Measurements from ENCODE around the gene HESX1. TPM values are rescaled to one million over a fixed set of nuclear protein-coding genes. Genes with fewer than 3 reads are reported as not detected.

HESX1 gene
- total RNA-seq, 5 donors from 2014 or later (not counting 1 experiment from before 2014, with no cell fraction given) = 0.49 TPM; not detected in 4

DNA sequence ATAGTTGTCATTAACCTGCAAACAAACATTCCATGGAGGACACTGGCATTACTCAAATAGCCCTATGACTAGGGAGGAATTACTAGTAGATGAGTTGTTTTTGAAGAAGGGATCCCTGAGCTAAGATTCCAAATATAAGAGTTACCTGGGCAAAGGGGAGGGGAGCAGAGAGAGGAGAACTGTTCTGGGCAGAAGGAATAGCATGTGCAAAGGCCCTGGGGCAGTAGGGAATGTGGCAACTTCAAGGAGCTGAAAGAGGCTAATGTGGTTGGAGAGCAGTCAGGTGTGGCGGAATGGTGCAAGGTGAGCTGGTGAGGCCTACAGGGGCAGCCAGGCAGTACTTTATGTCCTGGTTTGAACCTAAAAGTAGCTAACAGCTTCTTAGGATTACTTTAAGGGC lies 28.8 kb downstream of the HESX1 start:
- ChIA-PET CTCF (interaction anchor here (0.6 to 1.6 kb wide), 5 partner anchors 8 to 469 kb away, joined by 3 to 7 read pairs (median 3); no protein-coding TSS in a partner anchor), POLR2A (no interaction called here)
- Mint-ChIP-seq H3K4me3 (no peak overlapping the region), H3K27ac (no peak overlapping the region), H3K27me3 (peaks cover 49 to 52% of the 10 kb centered on the region in 2 donors), H3K4me1 (peaks cover 5 to 7% (median 6%) of the 10 kb centered on the region in 3 donors), H3K36me3 (no peaks in the 10 kb centered on the region), H3K9me3 (no peaks in the 10 kb centered on the region)
- no peaks in the 10 kb centered on the region for H3K9me3 ChIP-seq
- H3K36me3 ChIP-seq (ENCODE audit: control insufficient read depth in 2 of 2, extremely low read depth in 1 of 2, insufficient read depth in 1 of 2, low read length in 1 of 2) = no peaks in the 10 kb centered on the region
- no peak for ATAC-seq (replicated peaks in 1 of 4)
- WGBS (ENCODE audit: insufficient coverage) = 100% methylated on average over 1 of the region's 1 CpG
- peaks cover 4 to 43% of the 10 kb centered on the region in 2 experiments for H3K27me3 ChIP-seq (replicated peaks in 1 of 2; ENCODE audit: control insufficient read depth in 2 of 2, extremely low read depth in 1 of 2, insufficient read depth in 2 of 2, low read length in 1 of 2)
- no peak overlapping the region for H3K27ac ChIP-seq (ENCODE audit: low read length)
- DNase-seq = no peak
- peaks cover 0 to 8% of the 10 kb centered on the region in 2 experiments for H3K4me1 ChIP-seq (ENCODE audit: control insufficient read depth in 1 of 2, extremely low read depth in 1 of 2, insufficient read depth in 2 of 2, low read length in 2 of 2)
- H3K4me3 ChIP-seq (ENCODE audit: control insufficient read depth in 1 of 2, extremely low read depth in 1 of 2, low read length in 1 of 2) = no peak overlapping the region

DNA sequence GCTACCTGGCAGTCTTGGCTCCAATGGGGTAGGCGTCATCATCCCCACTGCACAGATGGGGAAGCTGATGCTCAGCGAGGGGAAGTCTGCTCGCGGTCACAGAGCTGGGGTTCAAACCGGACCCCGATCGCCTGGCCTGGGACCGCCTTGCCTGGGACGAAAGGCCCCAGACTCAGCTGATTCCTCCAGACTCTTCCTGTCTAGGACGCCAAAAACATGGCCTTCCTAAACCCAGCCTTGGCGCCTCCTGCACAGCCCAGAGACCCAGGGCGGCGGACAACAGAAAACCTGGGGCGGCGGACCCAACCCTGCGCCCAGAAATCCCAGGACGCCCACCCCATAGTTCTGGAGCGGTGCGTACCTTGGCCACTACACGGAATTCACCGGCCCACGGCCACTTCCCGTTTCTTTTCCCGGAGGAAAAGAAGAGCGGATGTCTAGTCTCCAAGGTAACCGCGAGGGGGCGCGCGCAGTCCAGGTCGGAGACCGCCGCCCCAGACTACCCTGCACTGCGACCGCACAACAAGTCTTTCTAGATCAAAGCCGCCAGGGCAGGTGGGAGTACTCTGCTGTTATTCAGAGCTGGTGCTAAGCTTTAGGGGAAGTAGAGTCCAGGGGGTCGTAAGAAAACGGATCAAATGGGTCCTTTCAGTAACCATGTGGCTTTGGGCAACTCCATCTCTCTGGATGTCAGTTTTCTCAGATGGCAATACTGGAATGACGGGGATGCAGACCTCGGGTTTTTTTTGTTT lies 29.7 kb downstream of the HESX1 start:
- ChIA-PET POLR2A (interaction anchor here (0.5 kb wide), 2 partner anchors 171 to 213 kb away, joined by 3 to 4 read pairs; no protein-coding TSS in a partner anchor), CTCF (interaction anchor here (0.5 to 1.6 kb wide), 6 partner anchors 9 to 703 kb away, joined by 3 to 7 read pairs (median 3); partner anchors contain the start of gene HESX1 (in 1 of the 2))
- DNase-seq (peak in 32 of 35 experiments; percentile 16 to 71 (median 42)), ATAC-seq (replicated peaks in 1 of 4) (peak; percentile 72 to 85 (median 80))
- Histone ChIP-seq H3K4me1 (ENCODE audit: control insufficient read depth in 1 of 2, extremely low read depth in 1 of 2, insufficient read depth in 2 of 2, low read length in 2 of 2) (peaks cover 0 to 8% of the 10 kb centered on the region in 2 experiments), H3K27ac (ENCODE audit: low read length) (no peak overlapping the region), H3K4me3 (ENCODE audit: control insufficient read depth in 1 of 2, extremely low read depth in 1 of 2, low read length in 1 of 2) (peak overlapping the region; percentile 25 to 71), H3K9me3 (no peaks in the 10 kb centered on the region), H3K36me3 (ENCODE audit: control insufficient read depth in 2 of 2, extremely low read depth in 1 of 2, insufficient read depth in 1 of 2, low read length in 1 of 2) (no peaks in the 10 kb centered on the region), H3K27me3 (replicated peaks in 1 of 2; ENCODE audit: control insufficient read depth in 2 of 2, extremely low read depth in 1 of 2, insufficient read depth in 2 of 2, low read length in 1 of 2) (peaks cover 5 to 47% of the 10 kb centered on the region in 2 experiments)
- Mint-ChIP-seq H3K36me3 (no peaks in the 10 kb centered on the region), H3K9me3 (no peaks in the 10 kb centered on the region), H3K27me3 (peaks cover 55 to 56% of the 10 kb centered on the region in 2 donors), H3K27ac (no peak overlapping the region), H3K4me3 (peak overlapping the region; percentile 34 to 52 (median 46)), H3K4me1 (peaks cover 5 to 10% (median 6%) of the 10 kb centered on the region in 3 donors)
- whole genome bisulfite sequencing (ENCODE audit: insufficient coverage) = 6% methylated on average over 40 of the region's 40 CpGs

DNA sequence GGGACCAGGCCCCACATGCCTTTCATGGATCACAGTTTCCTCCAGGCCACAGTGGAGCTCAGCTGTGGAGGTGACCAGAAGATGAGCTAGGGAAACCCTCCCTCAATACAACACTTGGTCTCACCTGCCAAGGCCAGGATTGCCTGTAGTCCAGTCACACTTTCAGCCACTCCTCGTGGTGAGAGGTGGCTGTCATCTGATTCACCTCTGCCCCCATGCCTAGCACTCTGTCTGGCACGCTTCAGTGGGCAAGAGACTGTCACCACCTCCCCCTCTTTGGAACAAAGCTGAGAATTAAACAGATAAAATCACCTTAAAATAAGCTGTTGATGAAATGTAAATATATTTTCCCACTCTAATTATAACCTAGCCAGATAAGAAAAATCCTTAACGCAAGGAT lies 30.7 kb downstream of the HESX1 start:
- DNase-seq = no peak
- Histone ChIP-seq H3K4me1 (ENCODE audit: control insufficient read depth in 1 of 2, extremely low read depth in 1 of 2, insufficient read depth in 2 of 2, low read length in 2 of 2) (peaks cover 4 to 17% of the 10 kb centered on the region in 2 experiments), H3K27ac (ENCODE audit: low read length) (no peak overlapping the region), H3K27me3 (replicated peaks in 1 of 2; ENCODE audit: control insufficient read depth in 2 of 2, extremely low read depth in 1 of 2, insufficient read depth in 2 of 2, low read length in 1 of 2) (peaks cover 5 to 55% of the 10 kb centered on the region in 2 experiments), H3K36me3 (ENCODE audit: control insufficient read depth in 2 of 2, extremely low read depth in 1 of 2, insufficient read depth in 1 of 2, low read length in 1 of 2) (no peaks in the 10 kb centered on the region), H3K4me3 (ENCODE audit: control insufficient read depth in 1 of 2, extremely low read depth in 1 of 2, low read length in 1 of 2) (no peak overlapping the region), H3K9me3 (no peaks in the 10 kb centered on the region)
- no peaks in the 10 kb centered on the region for H3K9me3 Mint-ChIP-seq
- peak overlapping the region in 1 of 3 donors; percentile 52 for H3K4me3 Mint-ChIP-seq
- H3K27me3 Mint-ChIP-seq = peaks cover 59% of the 10 kb centered on the region in 2 donors
- ATAC-seq (replicated peaks in 1 of 4) = no peak
- CTCF ChIA-PET = interaction anchor here (1.2 to 1.6 kb wide), 3 partner anchors 10 to 31 kb away, joined by 3 to 7 read pairs (median 3); partner anchors contain the start of gene HESX1 (in 1 of the 2)
- WGBS (ENCODE audit: insufficient coverage) = 0% methylated on average over 1 of the region's 3 CpGs
- no peak overlapping the region for H3K27ac Mint-ChIP-seq
- H3K36me3 Mint-ChIP-seq = no peaks in the 10 kb centered on the region
- peaks cover 9 to 14% (median 10%) of the 10 kb centered on the region in 3 donors for H3K4me1 Mint-ChIP-seq
- POLR2A ChIA-PET = interaction anchor here in 1 of 2 donors (0.6 kb wide), 1 partner anchor 76 kb away, joined by 3 read pairs; no protein-coding TSS in a partner anchor

DNA sequence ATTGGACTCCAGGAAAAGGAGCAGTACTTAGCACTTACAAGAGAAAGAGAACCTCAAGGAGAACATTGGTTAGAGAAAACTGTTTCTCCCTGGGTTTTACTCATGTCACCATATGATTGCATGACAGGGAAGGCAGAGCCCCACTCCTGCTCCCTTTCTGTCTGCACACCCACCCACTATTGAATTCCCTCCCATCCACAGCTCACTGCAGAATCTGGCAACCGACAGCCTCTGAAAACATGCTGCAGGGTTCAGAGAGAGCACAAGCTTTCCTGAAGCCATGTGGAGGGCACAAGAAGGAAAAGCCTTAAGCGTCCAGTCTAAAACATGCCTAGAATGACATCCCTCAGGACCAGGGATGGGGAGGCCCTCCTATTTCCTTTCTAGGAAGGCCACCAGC lies 31.6 kb downstream of the HESX1 start:
- H3K27ac Mint-ChIP-seq = no peak overlapping the region
- POLR2A ChIA-PET = no interaction called here
- Histone ChIP-seq H3K27me3 (replicated peaks in 1 of 2; ENCODE audit: control insufficient read depth in 2 of 2, extremely low read depth in 1 of 2, insufficient read depth in 2 of 2, low read length in 1 of 2) (peaks cover 5 to 59% of the 10 kb centered on the region in 2 experiments), H3K27ac (ENCODE audit: low read length) (no peak overlapping the region), H3K36me3 (ENCODE audit: control insufficient read depth in 2 of 2, extremely low read depth in 1 of 2, insufficient read depth in 1 of 2, low read length in 1 of 2) (no peaks in the 10 kb centered on the region), H3K9me3 (no peaks in the 10 kb centered on the region), H3K4me1 (ENCODE audit: control insufficient read depth in 1 of 2, extremely low read depth in 1 of 2, insufficient read depth in 2 of 2, low read length in 2 of 2) (peaks cover 4 to 20% of the 10 kb centered on the region in 2 experiments), H3K4me3 (ENCODE audit: control insufficient read depth in 1 of 2, extremely low read depth in 1 of 2, low read length in 1 of 2) (no peak overlapping the region)
- H3K4me3 Mint-ChIP-seq = no peak overlapping the region
- H3K9me3 Mint-ChIP-seq = no peaks in the 10 kb centered on the region
- H3K36me3 Mint-ChIP-seq = no peaks in the 10 kb centered on the region
- CTCF ChIA-PET = no interaction called here
- ATAC-seq (replicated peaks in 1 of 4) (no peak), DNase-seq (no peak)
- peaks cover 12 to 20% (median 13%) of the 10 kb centered on the region in 3 donors for H3K4me1 Mint-ChIP-seq
- H3K27me3 Mint-ChIP-seq = peaks cover 56 to 60% of the 10 kb centered on the region in 2 donors
- WGBS (ENCODE audit: insufficient coverage) = 67% methylated on average over 1 of the region's 2 CpGs

DNA sequence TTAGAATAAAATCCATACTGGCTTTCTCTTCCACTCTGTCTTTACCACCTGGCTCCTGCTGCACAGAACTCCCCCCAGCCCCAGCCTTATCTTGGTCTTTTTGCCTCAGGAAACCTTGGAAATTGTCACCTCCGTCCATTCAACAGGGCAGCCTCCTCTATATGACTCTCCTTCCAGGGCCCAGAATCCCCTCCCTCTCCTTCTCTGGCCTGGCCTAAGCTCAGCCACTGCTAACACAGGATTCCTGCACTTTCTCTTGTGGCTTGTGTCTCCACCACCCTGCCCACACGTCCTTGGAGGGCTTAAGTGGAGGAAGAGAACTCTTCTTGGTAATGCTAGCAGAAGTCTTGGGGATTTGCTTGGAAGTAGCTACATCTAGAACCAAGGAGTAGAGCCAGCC lies 33.1 kb downstream of the HESX1 start:
- Mint-ChIP-seq H3K4me1 (peaks cover 12 to 23% (median 13%) of the 10 kb centered on the region in 3 donors), H3K9me3 (no peaks in the 10 kb centered on the region), H3K36me3 (no peaks in the 10 kb centered on the region), H3K4me3 (peak overlapping the region in 2 of 3 donors; percentile 13 to 86), H3K27ac (no peak overlapping the region), H3K27me3 (peaks cover 67 to 69% of the 10 kb centered on the region in 2 donors)
- Histone ChIP-seq H3K27ac (ENCODE audit: low read length) (no peak overlapping the region), H3K9me3 (no peaks in the 10 kb centered on the region), H3K4me1 (ENCODE audit: control insufficient read depth in 1 of 2, extremely low read depth in 1 of 2, insufficient read depth in 2 of 2, low read length in 2 of 2) (peaks cover 4 to 20% of the 10 kb centered on the region in 2 experiments), H3K27me3 (replicated peaks in 1 of 2; ENCODE audit: control insufficient read depth in 2 of 2, extremely low read depth in 1 of 2, insufficient read depth in 2 of 2, low read length in 1 of 2) (peaks cover 12 to 67% of the 10 kb centered on the region in 2 experiments), H3K4me3 (ENCODE audit: control insufficient read depth in 1 of 2, extremely low read depth in 1 of 2, low read length in 1 of 2) (no peak overlapping the region), H3K36me3 (ENCODE audit: control insufficient read depth in 2 of 2, extremely low read depth in 1 of 2, insufficient read depth in 1 of 2, low read length in 1 of 2) (no peaks in the 10 kb centered on the region)
- ChIA-PET CTCF (no interaction called here), POLR2A (no interaction called here)
- WGBS (ENCODE audit: insufficient coverage) = 89% methylated on average over 1 of the region's 2 CpGs
- ATAC-seq (replicated peaks in 1 of 4) = no peak
- no peak for DNase-seq

DNA sequence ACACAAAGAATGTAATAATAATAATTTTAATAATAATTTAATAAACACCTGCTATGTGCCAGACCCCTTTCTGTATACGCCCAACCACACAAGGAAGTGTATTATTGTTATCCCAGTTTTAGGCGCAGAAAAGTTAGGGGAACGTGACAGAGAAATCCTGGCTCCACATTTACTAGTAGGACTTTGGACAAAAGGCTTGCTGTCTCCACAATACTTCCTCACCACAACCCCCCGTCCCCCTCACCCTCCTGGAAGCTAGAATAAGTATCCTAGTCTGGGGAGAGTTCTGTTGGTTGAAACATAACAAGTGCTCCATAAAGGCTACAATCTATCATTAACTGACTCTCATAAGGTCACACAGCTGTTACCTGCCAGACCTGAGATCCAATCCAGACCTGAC lies 34.1 kb downstream of the HESX1 start:
- peaks cover 68 to 71% of the 10 kb centered on the region in 2 donors for H3K27me3 Mint-ChIP-seq
- Histone ChIP-seq H3K9me3 (no peaks in the 10 kb centered on the region), H3K27me3 (replicated peaks in 1 of 2; ENCODE audit: control insufficient read depth in 2 of 2, extremely low read depth in 1 of 2, insufficient read depth in 2 of 2, low read length in 1 of 2) (peaks cover 16 to 66% of the 10 kb centered on the region in 2 experiments), H3K36me3 (ENCODE audit: control insufficient read depth in 2 of 2, extremely low read depth in 1 of 2, insufficient read depth in 1 of 2, low read length in 1 of 2) (no peaks in the 10 kb centered on the region), H3K4me1 (ENCODE audit: control insufficient read depth in 1 of 2, extremely low read depth in 1 of 2, insufficient read depth in 2 of 2, low read length in 2 of 2) (peaks cover 4 to 20% of the 10 kb centered on the region in 2 experiments), H3K4me3 (ENCODE audit: control insufficient read depth in 1 of 2, extremely low read depth in 1 of 2, low read length in 1 of 2) (no peak overlapping the region), H3K27ac (ENCODE audit: low read length) (no peak overlapping the region)
- ChIA-PET POLR2A (no interaction called here), CTCF (interaction anchor here in 1 of 2 donors (0.6 kb wide), 1 partner anchor 9 kb away, joined by 3 read pairs; no protein-coding TSS in a partner anchor)
- WGBS (ENCODE audit: insufficient coverage) = 20% methylated on average over 2 of the region's 4 CpGs
- H3K36me3 Mint-ChIP-seq = no peaks in the 10 kb centered on the region
- DNase-seq (no peak), ATAC-seq (replicated peaks in 1 of 4) (no peak)
- H3K9me3 Mint-ChIP-seq = no peaks in the 10 kb centered on the region
- peak overlapping the region; percentile 56 to 86 (median 62) for H3K4me3 Mint-ChIP-seq
- no peak overlapping the region for H3K27ac Mint-ChIP-seq
- H3K4me1 Mint-ChIP-seq = peaks cover 12 to 24% (median 13%) of the 10 kb centered on the region in 3 donors
